GM21390 (cell line): ENCODE results near the gene PABPN1.
"Not testable (repeated sequence)": the region's sequence is repeated elsewhere in the genome, so short reads cannot be mapped to it uniquely, and the experiment has no call there.

Experiments used
- ATAC-seq: cut with Tn5 transposase; IDR thresholded peaks from one replicate; pipeline ENCODE4 v1.9.1; 2021; ENCODE audit not compliant: unreplicated experiment

Gene PABPN1

DNA sequence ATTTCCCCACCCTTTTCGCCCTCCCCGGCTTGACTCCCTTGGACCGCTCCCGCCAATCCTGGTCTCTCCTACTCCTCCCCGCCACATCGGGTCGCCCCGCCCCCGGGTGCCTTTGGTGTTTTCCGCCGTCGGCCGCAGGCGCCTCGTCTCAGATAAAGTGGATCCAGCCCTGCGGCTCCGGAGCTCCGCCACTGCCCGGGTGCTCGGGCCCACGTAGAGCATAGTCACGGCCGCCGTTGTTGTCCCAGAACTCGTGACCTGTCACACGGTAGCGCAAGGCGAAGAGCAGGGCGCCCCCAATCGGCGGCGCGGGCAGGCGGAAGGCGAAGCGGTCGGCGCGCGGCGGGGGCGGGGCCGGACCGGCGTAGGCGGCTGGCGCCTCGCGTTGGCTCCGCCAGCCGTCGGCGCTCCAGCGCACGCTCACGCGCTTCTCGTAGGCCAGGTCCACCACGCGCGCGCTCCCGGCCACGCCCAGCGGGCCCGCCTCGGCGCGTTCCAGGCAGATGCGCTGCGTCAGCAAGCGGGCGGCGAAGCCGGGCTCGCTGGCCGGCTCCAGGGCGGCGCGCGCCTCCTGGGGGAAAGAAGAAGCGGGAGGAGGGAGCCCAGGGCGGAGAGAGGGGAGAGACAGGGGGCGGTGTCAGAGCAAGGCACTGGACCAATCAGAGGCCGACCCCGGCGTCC is 19.8 kb upstream of the PABPN1 start:
- peak; percentile 75 for ATAC-seq

- peak; percentile 12 for ATAC-seq
Observed at GRCh38 chr14:23301969-23302289, 19.3 kb upstream of the PABPN1 start.

DNA sequence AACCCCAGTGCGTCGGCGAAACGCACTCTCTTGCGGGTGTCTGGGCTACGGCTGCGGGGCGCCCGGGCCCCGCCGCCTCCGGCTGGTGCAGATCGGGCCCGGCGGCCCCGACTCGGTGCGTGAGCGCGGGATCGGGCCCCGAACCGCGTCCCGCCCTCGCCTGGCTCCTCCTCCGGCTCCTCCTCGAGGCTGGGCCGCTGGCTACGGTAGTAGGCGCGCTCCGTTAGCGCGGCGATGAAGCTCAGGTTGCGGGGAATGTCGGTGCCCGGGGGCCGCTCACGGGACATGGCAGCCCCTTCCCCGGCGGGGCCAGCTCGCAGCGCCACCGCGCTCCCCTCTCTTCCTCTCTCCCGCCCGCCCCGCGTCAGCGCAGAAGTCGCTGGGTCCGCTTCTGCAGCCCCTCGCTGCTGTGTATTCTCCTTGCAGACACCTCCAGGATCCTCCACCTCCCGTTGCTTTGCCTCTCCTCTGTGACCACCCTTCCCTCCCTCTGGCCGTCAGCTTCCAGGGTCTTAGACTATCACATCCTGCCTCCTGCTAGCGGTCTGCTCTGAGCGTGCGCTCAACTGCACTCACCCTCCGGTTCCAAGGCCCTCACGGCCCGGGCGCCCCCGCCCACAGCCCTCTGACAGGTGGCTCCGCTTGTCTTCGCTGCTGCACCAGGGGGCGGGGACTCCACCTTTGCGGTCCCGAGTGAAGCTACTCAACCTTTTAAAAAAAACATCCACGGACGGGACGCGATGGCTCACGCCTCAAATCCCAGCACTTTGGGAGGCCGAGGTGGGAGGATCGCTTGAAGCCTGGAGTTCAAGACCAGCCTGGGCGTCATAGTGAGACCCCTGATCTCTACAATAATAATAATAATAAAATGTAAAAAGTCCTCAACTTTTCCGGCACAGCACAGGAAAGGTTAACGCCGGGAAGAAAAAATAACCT is 18.7 kb upstream of the PABPN1 start, which contains the start of gene PPP1R3E:
Gene PPP1R3E, minus strand, starts transcription at position 570 of the 936 bp plus-strand sequence. Its CDS starts 283 bp downstream, at position 287.
- peak; percentile 36 for ATAC-seq

- ATAC-seq, result no peak
Observed at GRCh38 chr14:23306412-23307145, 14.7 kb upstream of the PABPN1 start, which contains the start of gene BCL2L2. Gene BCL2L2 (plus strand): TSS chr14:23306833. CDS start chr14:23307768, 935 bp downstream.

DNA sequence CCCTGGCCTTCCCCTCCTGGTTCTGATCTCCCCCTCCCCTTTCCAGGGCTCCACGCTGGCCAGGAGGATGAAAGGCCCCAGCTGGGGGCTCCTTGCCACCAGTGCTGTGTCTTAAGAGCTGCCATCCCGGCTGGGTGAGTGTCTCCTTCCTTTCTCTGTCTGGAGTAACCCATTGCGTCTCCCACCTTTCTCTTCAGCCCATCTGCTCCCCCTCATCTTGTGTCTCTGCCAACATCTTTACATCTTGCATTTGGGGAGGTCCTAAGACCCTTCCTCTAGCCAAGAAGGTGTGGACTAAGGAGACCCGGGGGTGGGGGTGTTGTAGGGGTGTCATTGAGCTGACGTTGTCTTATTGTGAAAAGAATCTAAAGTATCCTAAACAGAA is 14.1 kb upstream of the PABPN1 start:
- ATAC-seq, result no peak

DNA sequence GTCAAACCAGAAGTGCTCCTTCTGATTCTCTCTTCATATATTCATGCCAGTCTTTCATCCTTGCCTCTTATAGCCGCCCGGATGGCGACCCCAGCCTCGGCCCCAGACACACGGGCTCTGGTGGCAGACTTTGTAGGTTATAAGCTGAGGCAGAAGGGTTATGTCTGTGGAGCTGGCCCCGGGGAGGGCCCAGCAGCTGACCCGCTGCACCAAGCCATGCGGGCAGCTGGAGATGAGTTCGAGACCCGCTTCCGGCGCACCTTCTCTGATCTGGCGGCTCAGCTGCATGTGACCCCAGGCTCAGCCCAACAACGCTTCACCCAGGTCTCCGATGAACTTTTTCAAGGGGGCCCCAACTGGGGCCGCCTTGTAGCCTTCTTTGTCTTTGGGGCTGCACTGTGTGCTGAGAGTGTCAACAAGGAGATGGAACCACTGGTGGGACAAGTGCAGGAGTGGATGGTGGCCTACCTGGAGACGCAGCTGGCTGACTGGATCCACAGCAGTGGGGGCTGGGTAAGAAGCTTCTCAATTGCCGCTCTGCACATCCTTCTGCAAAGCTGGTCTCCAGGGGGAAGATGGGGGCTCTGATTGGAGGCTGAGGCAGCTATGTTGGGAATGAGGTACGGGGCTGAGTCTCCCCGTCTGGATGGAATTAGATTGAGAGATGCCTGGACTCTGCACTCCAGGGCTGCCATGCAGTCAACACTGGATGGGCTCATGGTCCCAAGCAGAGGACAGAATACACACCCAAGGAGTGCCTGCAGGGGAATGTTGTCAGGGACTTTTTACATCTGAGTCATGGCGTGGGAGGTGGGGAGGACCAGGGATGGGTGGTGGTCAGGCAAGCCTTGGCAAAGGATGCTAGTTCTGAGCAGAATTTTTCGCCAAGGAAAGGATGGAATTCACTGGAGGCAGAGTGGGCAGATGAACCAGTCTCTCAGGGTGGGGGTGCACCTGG is 13.3 kb upstream of the PABPN1 start:
- no peak for ATAC-seq

GRCh38 chr14:23308721-23309445 is 12.4 kb upstream of the PABPN1 start:
- no peak for ATAC-seq

DNA sequence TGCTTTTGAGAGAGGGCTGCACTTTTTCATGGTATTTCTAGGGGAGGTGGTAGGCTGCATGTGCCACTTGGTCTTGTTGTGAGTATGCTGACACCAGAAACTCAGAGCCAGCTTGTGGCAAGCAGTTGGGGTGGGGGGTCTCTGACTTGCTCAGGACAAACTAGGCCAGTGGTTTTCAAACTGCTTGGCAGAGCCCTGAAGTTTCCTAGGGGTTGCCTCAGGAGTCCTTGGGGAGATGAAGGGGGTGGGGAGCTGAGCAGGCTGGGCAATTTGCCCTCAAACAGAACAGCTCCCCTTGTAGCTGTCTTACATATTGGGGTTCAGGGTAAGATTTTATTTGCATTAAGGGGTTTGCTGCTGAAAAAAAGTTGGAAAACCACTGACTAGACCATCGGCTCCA is 10.7 kb upstream of the PABPN1 start:
- ATAC-seq, result no peak

DNA sequence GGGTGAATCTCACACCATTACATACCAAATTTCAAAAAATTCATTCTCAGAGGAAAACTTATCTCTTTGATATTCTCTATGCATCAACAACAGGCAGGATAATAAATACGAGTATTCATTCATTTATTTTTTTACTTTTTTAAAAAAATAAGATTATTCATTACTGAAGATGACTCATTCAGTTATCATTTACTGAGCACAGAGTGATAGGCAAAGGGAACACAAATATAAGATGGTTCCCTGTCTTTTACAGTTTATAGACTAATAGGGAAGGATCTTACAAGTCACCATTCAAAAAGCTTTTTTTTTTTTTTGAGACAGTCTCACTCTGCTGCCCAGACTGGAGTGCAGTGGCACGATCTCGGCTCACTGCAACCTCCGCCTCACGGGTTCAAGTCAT is 5.0 kb upstream of the PABPN1 start:
- ATAC-seq, result no peak

GRCh38 chr14:23319746-23320583 is 1.3 kb upstream of the PABPN1 start:
- no peak for ATAC-seq

- ATAC-seq, result peak; percentile 0
Observed at GRCh38 chr14:23321572-23322547, 603 bp downstream of the PABPN1 start.

- ATAC-seq, result no peak
Observed at GRCh38 chr14:23322568-23323517, 1.6 kb downstream of the PABPN1 start.

- no peak for ATAC-seq
Observed at GRCh38 chr14:23323838-23324454, 2.7 kb downstream of the PABPN1 start.

- no peak for ATAC-seq
Observed at GRCh38 chr14:23324455-23324846, 3.2 kb downstream of the PABPN1 start.

DNA sequence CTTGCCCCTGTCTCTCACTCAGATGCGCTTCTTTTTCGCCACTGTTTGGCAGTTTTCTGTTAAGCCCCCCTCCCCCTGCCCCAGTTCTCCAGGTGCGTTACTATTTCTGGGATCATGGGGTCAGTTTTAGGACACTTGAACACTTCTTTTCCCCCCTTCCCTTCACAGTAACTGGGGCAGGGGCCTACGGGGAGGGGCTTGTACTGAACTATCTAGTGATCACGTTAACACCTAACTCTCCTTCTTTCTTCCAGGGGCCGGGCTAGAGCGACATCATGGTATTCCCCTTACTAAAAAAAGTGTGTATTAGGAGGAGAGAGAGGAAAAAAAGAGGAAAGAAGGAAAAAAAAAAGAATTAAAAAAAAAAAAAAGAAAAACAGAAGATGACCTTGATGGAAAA is 3.7 kb downstream of the PABPN1 start:
- no peak for ATAC-seq

GRCh38 chr14:23325746-23326145 is 4.5 kb downstream of the PABPN1 start:
- ATAC-seq, result not testable (repeated sequence)
